Measurements from ENCODE around the gene MAP2K2. TPM values are rescaled to one million over a fixed set of nuclear protein-coding genes. Genes with fewer than 3 reads are reported as not detected.

MAP2K2 gene
- total and polyA plus RNA-seq, 2 donors (not counting 3 experiments of a cell fraction or from before 2014, with no cell fraction given) = 126 to 171 TPM

DNA sequence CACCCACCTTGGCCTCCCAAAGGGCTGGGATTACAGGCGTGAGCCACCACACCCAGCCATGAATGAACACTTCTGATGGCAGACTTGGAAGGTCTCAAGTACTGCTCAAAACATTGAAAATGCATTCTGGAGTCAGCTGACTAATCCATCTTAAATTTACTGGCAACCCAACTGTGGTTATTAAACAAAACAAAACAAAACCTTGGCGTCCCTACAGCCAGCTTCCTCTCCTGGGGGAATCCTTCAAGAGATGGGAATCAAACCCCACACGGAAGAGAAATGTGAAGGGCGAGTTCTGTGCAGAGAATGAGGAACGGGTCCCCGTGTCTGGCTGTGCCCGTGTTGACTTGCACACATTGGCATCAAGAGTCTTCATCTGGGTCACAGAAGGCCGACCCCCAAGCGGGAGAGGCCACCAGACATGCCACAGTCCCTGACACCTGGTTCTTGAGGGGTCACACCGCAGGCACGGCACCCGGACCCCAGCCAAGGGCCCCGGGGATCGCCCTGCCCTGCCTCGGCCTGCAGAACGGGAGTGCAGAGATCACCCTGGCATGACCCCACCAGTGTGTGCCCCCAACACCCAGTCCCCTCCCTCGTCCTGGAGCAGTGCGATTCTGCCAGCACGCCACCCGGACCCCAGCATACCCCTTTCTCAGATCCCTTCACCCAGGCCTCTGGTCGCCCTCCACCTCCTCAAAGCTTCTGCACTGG is 3.2 kb downstream of the MAP2K2 start:
- DNase-seq (ENCODE audit: low read depth, low spot score) (no peak), FAIRE-seq (no peak)
- POLR2A ChIA-PET = no interaction called here
- TF ChIP-seq FOS (IDR thresholded peaks at IDR 0.05; ENCODE audit: borderline replicate concordance, insufficient read depth, low read length) (no peak), MYC (IDR thresholded peaks at IDR 0.05; ENCODE audit: low read depth, low read length) (no peak), POLR2AphosphoS5 (IDR thresholded peaks at IDR 0.05; ENCODE audit: insufficient read depth, low read depth, low read length) (no peak), GATA2 (IDR thresholded peaks at IDR 0.05; ENCODE audit: insufficient read depth, insufficient read length, low read depth, low read length) (no peak), POLR2A (IDR thresholded peaks at IDR 0.05; ENCODE audit: low read depth, low read length) (no peak), MAX (IDR thresholded peaks at IDR 0.05; ENCODE audit: insufficient read depth, insufficient read length) (no peak), JUN (IDR thresholded peaks at IDR 0.05; ENCODE audit: borderline replicate concordance, insufficient read depth, insufficient read length, low read depth) (no peak), EZH2 (IDR thresholded peaks at IDR 0.05; ENCODE audit: borderline replicate concordance, low read depth, low read length, severe bottlenecking) (no peak)
- TF ChIP-seq, protein P1, sequence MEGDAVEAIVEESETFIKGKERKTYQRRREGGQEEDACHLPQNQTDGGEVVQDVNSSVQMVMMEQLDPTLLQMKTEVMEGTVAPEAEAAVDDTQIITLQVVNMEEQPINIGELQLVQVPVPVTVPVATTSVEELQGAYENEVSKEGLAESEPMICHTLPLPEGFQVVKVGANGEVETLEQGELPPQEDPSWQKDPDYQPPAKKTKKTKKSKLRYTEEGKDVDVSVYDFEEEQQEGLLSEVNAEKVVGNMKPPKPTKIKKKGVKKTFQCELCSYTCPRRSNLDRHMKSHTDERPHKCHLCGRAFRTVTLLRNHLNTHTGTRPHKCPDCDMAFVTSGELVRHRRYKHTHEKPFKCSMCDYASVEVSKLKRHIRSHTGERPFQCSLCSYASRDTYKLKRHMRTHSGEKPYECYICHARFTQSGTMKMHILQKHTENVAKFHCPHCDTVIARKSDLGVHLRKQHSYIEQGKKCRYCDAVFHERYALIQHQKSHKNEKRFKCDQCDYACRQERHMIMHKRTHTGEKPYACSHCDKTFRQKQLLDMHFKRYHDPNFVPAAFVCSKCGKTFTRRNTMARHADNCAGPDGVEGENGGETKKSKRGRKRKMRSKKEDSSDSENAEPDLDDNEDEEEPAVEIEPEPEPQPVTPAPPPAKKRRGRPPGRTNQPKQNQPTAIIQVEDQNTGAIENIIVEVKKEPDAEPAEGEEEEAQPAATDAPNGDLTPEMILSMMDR (IDR thresholded peaks at IDR 0.05; ENCODE audit: extremely low read depth in 1 of 2, insufficient read depth in 1 of 2, low read depth in 1 of 2, low read length in 2 of 2) = no peak
- no TSS peak for BruUV-seq (replicated peaks)
- Histone ChIP-seq H2AFZ (ENCODE audit: low read depth, low read length) (no peak overlapping the region), H3K9me3 (replicated peaks; ENCODE audit: control insufficient read depth, insufficient read depth, low read length) (no peaks in the 10 kb centered on the region), H3K4me3 (replicated peaks in 1 of 3; ENCODE audit: insufficient read depth in 1 of 3, low read depth in 1 of 3, low read length in 3 of 3) (no peak overlapping the region), H3K4me2 (ENCODE audit: insufficient read depth, low read length) (no peak overlapping the region), H3K79me2 (ENCODE audit: control insufficient read depth, insufficient read depth, low read length) (peaks cover 42% of the 10 kb centered on the region), H3K9me1 (replicated peaks; ENCODE audit: control insufficient read depth, extremely low read depth, insufficient read depth, low read length) (no peaks in the 10 kb centered on the region), H3K36me3 (ENCODE audit: control insufficient read depth in 2 of 2, extremely low read depth in 1 of 2, insufficient read depth in 2 of 2, low read length in 2 of 2) (peaks cover 2 to 22% of the 10 kb centered on the region in 2 experiments), H3K9ac (replicated peaks; ENCODE audit: extremely low read depth, insufficient read depth, low read length) (no peak overlapping the region), H3K27me3 (ENCODE audit: control insufficient read depth in 2 of 2, insufficient read depth in 2 of 2, low read length in 2 of 2) (no peaks in the 10 kb centered on the region), H4K20me1 (replicated peaks; ENCODE audit: control insufficient read depth, extremely low read depth, insufficient read depth, low read length) (no peaks in the 10 kb centered on the region), H3K4me1 (ENCODE audit: control insufficient read depth, extremely low read depth, insufficient read depth, low read length) (peaks cover 14% of the 10 kb centered on the region), H3K27ac (ENCODE audit: insufficient read depth, low read depth, low read length) (no peak overlapping the region)
- intact Hi-C loops (cut with micrococcal nuclease) (loop anchor here (5.0 kb wide), 1 partner anchor 53 kb away; the partner anchor contains the start of gene ZBTB7A), dilution Hi-C loops (cut with MboI; ENCODE audit: extremely low pct_ligation_motif_present, low sequenced_read_pairs) (no loop called here)
- CTCF ChIA-PET = interaction anchor here (0.8 to 2.8 kb wide), 2 partner anchors 19 to 133 kb away, joined by 3 to 19 read pairs; no protein-coding TSS in a partner anchor

Data from endothelial cell of umbilical vein (primary cell).